ENCODE results near the gene KCNH4.
"Not testable (repeated sequence)": the region's sequence is repeated elsewhere in the genome, so short reads cannot be mapped to it uniquely, and the experiment has no call there.

Gene KCNH4

GRCh38 chr17:42192189-42193126, 11.5 kb upstream of the KCNH4 start:
- Histone ChIP-seq H3K36me3 (ENCODE audit: control insufficient read depth, low read depth, low read length) (no peaks in the 10 kb centered on the region), H3K4me1 (ENCODE audit: control insufficient read depth, low read depth, low read length) (peaks cover 5% of the 10 kb centered on the region), H3K27me3 (ENCODE audit: control insufficient read depth, insufficient read depth, low read length) (no peaks in the 10 kb centered on the region), H3K27ac (ENCODE audit: low read length) (no peak overlapping the region), H3K9me3 (ENCODE audit: control insufficient read depth, low read depth, low read length) (no peaks in the 10 kb centered on the region), H3K9ac (ENCODE audit: low read length) (no peak overlapping the region), H3K4me3 (ENCODE audit: low read length) (no peak overlapping the region)

- no peak overlapping the region for H3K4me3 ChIP-seq (ENCODE audit: low read length)
- H3K36me3 ChIP-seq (ENCODE audit: control insufficient read depth, low read depth, low read length) = no peaks in the 10 kb centered on the region
- no peaks in the 10 kb centered on the region for H3K27me3 ChIP-seq (ENCODE audit: control insufficient read depth, insufficient read depth, low read length)
- H3K9me3 ChIP-seq (ENCODE audit: control insufficient read depth, low read depth, low read length) = no peaks in the 10 kb centered on the region
- no peak overlapping the region for H3K27ac ChIP-seq (ENCODE audit: low read length)
- no peak overlapping the region for H3K9ac ChIP-seq (ENCODE audit: low read length)
- H3K4me1 ChIP-seq (ENCODE audit: control insufficient read depth, low read depth, low read length) = peaks cover 5% of the 10 kb centered on the region
These were observed 10.3 kb upstream of the KCNH4 start for GRCh38 chr17:42191275-42191608.

- H3K27ac ChIP-seq (ENCODE audit: low read length) = no peak overlapping the region
- H3K9me3 ChIP-seq (ENCODE audit: control insufficient read depth, low read depth, low read length) = no peaks in the 10 kb centered on the region
- no peak overlapping the region for H3K4me3 ChIP-seq (ENCODE audit: low read length)
- H3K27me3 ChIP-seq (ENCODE audit: control insufficient read depth, insufficient read depth, low read length) = no peaks in the 10 kb centered on the region
- H3K36me3 ChIP-seq (ENCODE audit: control insufficient read depth, low read depth, low read length) = no peaks in the 10 kb centered on the region
- peaks cover 5% of the 10 kb centered on the region for H3K4me1 ChIP-seq (ENCODE audit: control insufficient read depth, low read depth, low read length)
- H3K9ac ChIP-seq (ENCODE audit: low read length) = no peak overlapping the region
These were observed 9.7 kb upstream of the KCNH4 start for GRCh38 chr17:42190491-42191274.

GRCh38 chr17:42189651-42189965, 8.7 kb upstream of the KCNH4 start:
- H3K27ac ChIP-seq (ENCODE audit: low read length) = no peak overlapping the region
- H3K36me3 ChIP-seq (ENCODE audit: control insufficient read depth, low read depth, low read length) = no peaks in the 10 kb centered on the region
- H3K4me3 ChIP-seq (ENCODE audit: low read length) = no peak overlapping the region
- H3K4me1 ChIP-seq (ENCODE audit: control insufficient read depth, low read depth, low read length) = peaks cover 10% of the 10 kb centered on the region
- peaks cover 9% of the 10 kb centered on the region for H3K27me3 ChIP-seq (ENCODE audit: control insufficient read depth, insufficient read depth, low read length)
- H3K9ac ChIP-seq (ENCODE audit: low read length) = no peak overlapping the region
- H3K9me3 ChIP-seq (ENCODE audit: control insufficient read depth, low read depth, low read length) = no peaks in the 10 kb centered on the region

- peaks cover 11% of the 10 kb centered on the region for H3K4me1 ChIP-seq (ENCODE audit: control insufficient read depth, low read depth, low read length)
These were observed 8.1 kb upstream of the KCNH4 start for GRCh38 chr17:42188749-42189650.

GRCh38 chr17:42187833-42188232, 6.9 kb upstream of the KCNH4 start:
- peaks cover 14% of the 10 kb centered on the region for H3K4me1 ChIP-seq (ENCODE audit: control insufficient read depth, low read depth, low read length)
- peaks cover 25% of the 10 kb centered on the region for H3K27me3 ChIP-seq (ENCODE audit: control insufficient read depth, insufficient read depth, low read length)
- no peaks in the 10 kb centered on the region for H3K36me3 ChIP-seq (ENCODE audit: control insufficient read depth, low read depth, low read length)
- H3K4me3 ChIP-seq (ENCODE audit: low read length) = no peak overlapping the region
- H3K27ac ChIP-seq (ENCODE audit: low read length) = no peak overlapping the region
- H3K9ac ChIP-seq (ENCODE audit: low read length) = no peak overlapping the region
- H3K9me3 ChIP-seq (ENCODE audit: control insufficient read depth, low read depth, low read length) = no peaks in the 10 kb centered on the region

More at GRCh38 chr17:42188749-42189650, 8.1 kb upstream of the KCNH4 start:
- no peak overlapping the region for H3K9ac ChIP-seq (ENCODE audit: low read length)
- no peaks in the 10 kb centered on the region for H3K9me3 ChIP-seq (ENCODE audit: control insufficient read depth, low read depth, low read length)
- no peaks in the 10 kb centered on the region for H3K36me3 ChIP-seq (ENCODE audit: control insufficient read depth, low read depth, low read length)
- H3K27me3 ChIP-seq (ENCODE audit: control insufficient read depth, insufficient read depth, low read length) = peaks cover 13% of the 10 kb centered on the region
- no peak overlapping the region for H3K27ac ChIP-seq (ENCODE audit: low read length)
- no peak overlapping the region for H3K4me3 ChIP-seq (ENCODE audit: low read length)

- H3K36me3 ChIP-seq (ENCODE audit: control insufficient read depth, low read depth, low read length); H3K9me3 ChIP-seq (ENCODE audit: control insufficient read depth, low read depth, low read length); H3K9ac ChIP-seq (ENCODE audit: low read length); H3K27ac ChIP-seq (ENCODE audit: low read length); H3K4me3 ChIP-seq (ENCODE audit: low read length): not testable (repeated sequence)
- Histone ChIP-seq H3K4me1 (ENCODE audit: control insufficient read depth, low read depth, low read length) (peaks cover 14% of the 10 kb centered on the region), H3K27me3 (ENCODE audit: control insufficient read depth, insufficient read depth, low read length) (peaks cover 41% of the 10 kb centered on the region)
These were observed 5.2 kb upstream of the KCNH4 start for GRCh38 chr17:42186191-42186590.

GRCh38 chr17:42185621-42185930, 4.6 kb upstream of the KCNH4 start:
- H3K36me3 ChIP-seq (ENCODE audit: control insufficient read depth, low read depth, low read length) = no peaks in the 10 kb centered on the region
- H3K9ac ChIP-seq (ENCODE audit: low read length) = no peak overlapping the region
- peaks cover 47% of the 10 kb centered on the region for H3K27me3 ChIP-seq (ENCODE audit: control insufficient read depth, insufficient read depth, low read length)
- peaks cover 14% of the 10 kb centered on the region for H3K4me1 ChIP-seq (ENCODE audit: control insufficient read depth, low read depth, low read length)
- H3K27ac ChIP-seq (ENCODE audit: low read length) = no peak overlapping the region
- no peaks in the 10 kb centered on the region for H3K9me3 ChIP-seq (ENCODE audit: control insufficient read depth, low read depth, low read length)
- no peak overlapping the region for H3K4me3 ChIP-seq (ENCODE audit: low read length)

GRCh38 chr17:42184713-42185620, 4.0 kb upstream of the KCNH4 start, which contains the start of gene HCRT:
TSS of gene HCRT (minus strand) at chr17:42185452. CDS start at chr17:42185365, 87 bp downstream.
- H3K4me3 ChIP-seq (ENCODE audit: low read length) = no peak within 1 kb of the TSS
- no peaks in the 10 kb centered on the region for H3K9me3 ChIP-seq (ENCODE audit: control insufficient read depth, low read depth, low read length)
- H3K9ac ChIP-seq (ENCODE audit: low read length) = no peak within 1 kb of the TSS
- H3K27me3 ChIP-seq (ENCODE audit: control insufficient read depth, insufficient read depth, low read length) = peaks cover 51% of the 10 kb centered on the region
- no peak within 1 kb of the TSS for H3K27ac ChIP-seq (ENCODE audit: low read length)
- H3K4me1 ChIP-seq (ENCODE audit: control insufficient read depth, low read depth, low read length) = peaks cover 14% of the 10 kb centered on the region
- H3K36me3 ChIP-seq (ENCODE audit: control insufficient read depth, low read depth, low read length) = no peaks in the 10 kb centered on the region

- peaks cover 14% of the 10 kb centered on the region for H3K4me1 ChIP-seq (ENCODE audit: control insufficient read depth, low read depth, low read length)
- no peaks in the 10 kb centered on the region for H3K9me3 ChIP-seq (ENCODE audit: control insufficient read depth, low read depth, low read length)
- peak overlapping the region; percentile 62 for H3K4me3 ChIP-seq (ENCODE audit: low read length)
- H3K27me3 ChIP-seq (ENCODE audit: control insufficient read depth, insufficient read depth, low read length) = peaks cover 58% of the 10 kb centered on the region
- H3K36me3 ChIP-seq (ENCODE audit: control insufficient read depth, low read depth, low read length) = no peaks in the 10 kb centered on the region
- no peak overlapping the region for H3K9ac ChIP-seq (ENCODE audit: low read length)
- H3K27ac ChIP-seq (ENCODE audit: low read length) = no peak overlapping the region
These were observed 3.1 kb upstream of the KCNH4 start for GRCh38 chr17:42183741-42184711.
